AG09309 (cell line): ENCODE results near the gene FEM1B.

ENCODE experiments used
- DNase-seq: peaks from one replicate; pipeline ENCODE4 v3.0.0-alpha.2; 2010; ENCODE audit warnings: low read depth
- H3K4me3 ChIP-seq: 2 replicates; pipeline ENCODE4 v1.5.1; 2011; ENCODE audit warnings: mild to moderate bottlenecking, low read depth, low read length, moderate library complexity; ENCODE audit not compliant: control insufficient read depth
- CTCF ChIP-seq: IDR thresholded peaks from 2 replicates; pipeline ENCODE4 v1.5.1; 2011; ENCODE audit warnings: mild to moderate bottlenecking, low read depth, low read length, inconsistent platforms; ENCODE audit not compliant: insufficient read depth, control insufficient read depth; ENCODE audit errors: missing control alignments

FEM1B gene

GRCh38 chr15:68292157-68292781 is 14.7 kb downstream of the FEM1B start:
- H3K4me3 ChIP-seq: no peak overlapping the region
- DNase-seq: no peak
- TF ChIP-seq CTCF: no peak

GRCh38 chr15:68292967-68293366 is 15.4 kb downstream of the FEM1B start:
- no peak for TF ChIP-seq CTCF
- DNase-seq: no peak
- H3K4me3 ChIP-seq: no peak overlapping the region

- DNase-seq: no peak
- H3K4me3 ChIP-seq: no peak overlapping the region
- TF ChIP-seq CTCF: no peak
Measured at GRCh38 chr15:68295014-68295805, 17.7 kb downstream of the FEM1B start.

GRCh38 chr15:68298336-68298735 is 20.8 kb downstream of the FEM1B start:
- no peak overlapping the region for H3K4me3 ChIP-seq
- no peak for DNase-seq
- no peak for TF ChIP-seq CTCF

GRCh38 chr15:68298882-68299381 is 21.4 kb downstream of the FEM1B start:
- no peak for DNase-seq
- TF ChIP-seq CTCF: no peak
- H3K4me3 ChIP-seq: no peak overlapping the region; the same call in 1 of the 2 replicates

- DNase-seq: no peak
- no peak for TF ChIP-seq CTCF
- no peak overlapping the region for H3K4me3 ChIP-seq
Measured at GRCh38 chr15:68299436-68299835, 21.9 kb downstream of the FEM1B start.
